H1 (cell line): ENCODE results near the gene SV2B. TPM values are rescaled to one million over a fixed set of nuclear protein-coding genes. Genes with fewer than 3 reads are reported as not detected.

Experiments
- polyA plus RNA-seq, 7 experiments: library from polyadenylated mRNA; depleted of rRNA in 3 of 7; stranded (reverse) in 5 of 7; unstranded in 2 of 7; fragments of >200 nt in 5 of 7; fragments of 200-250 nt in 2 of 7; gene quantifications; 1 replicate in 5 of 7; 2 replicates in 1 of 7; 4 replicates in 1 of 7; pipeline versions ENCODE4 v1.2.1 to v1.2.3, GENCODE V29; 2011 to 2013; ENCODE audit warnings: missing spikeins in 2 of 7, mixed read lengths in 2 of 7
- total RNA-seq: library from RNA; stranded (reverse); fragmentation: NEBNext Ultra II Directional; extraction: Animal tissue kit (Norgen Biotek cat#: 25700); gene quantifications from 2 replicates; pipeline ENCODE4 v1.2.1, GENCODE V29; 2021
- TF ChIP-seq, protein P1 (sequence below): fragments of 300-600 bp; sonication (generic); IDR thresholded peaks from 2 replicates; pipeline ENCODE4 v1.7.1; 2012; ENCODE audit warnings: low read length, moderate library complexity, mild to moderate bottlenecking, inconsistent platforms; ENCODE audit not compliant: insufficient replicate concordance

Gene SV2B
- total and polyA plus RNA-seq, 2 of the 8 experiments (the other 6 are each of a cell fraction or from before 2014, with no cell fraction given), result 0.09 to 0.20 TPM

DNA sequence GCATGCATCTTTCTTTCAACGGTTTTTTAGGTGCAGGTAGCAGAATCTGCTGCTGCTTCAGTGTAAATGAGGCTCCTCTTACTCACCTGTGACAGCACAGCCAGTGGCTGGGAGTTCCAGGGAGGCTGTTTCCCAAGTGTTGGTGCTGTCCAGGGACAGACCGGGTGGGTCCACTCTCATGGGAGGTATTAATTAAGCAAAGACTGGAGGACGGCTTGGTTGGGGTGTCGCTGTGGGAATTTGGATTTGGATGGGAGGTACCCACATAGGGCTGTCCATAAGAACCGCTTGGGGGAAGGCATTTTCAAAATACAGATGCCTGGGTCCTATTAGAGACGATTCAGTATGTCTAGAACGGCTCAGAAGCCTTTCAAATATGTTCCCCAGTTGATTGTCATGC, 42.9 kb downstream of the SV2B start (continued):
- TF ChIP-seq, protein P1, sequence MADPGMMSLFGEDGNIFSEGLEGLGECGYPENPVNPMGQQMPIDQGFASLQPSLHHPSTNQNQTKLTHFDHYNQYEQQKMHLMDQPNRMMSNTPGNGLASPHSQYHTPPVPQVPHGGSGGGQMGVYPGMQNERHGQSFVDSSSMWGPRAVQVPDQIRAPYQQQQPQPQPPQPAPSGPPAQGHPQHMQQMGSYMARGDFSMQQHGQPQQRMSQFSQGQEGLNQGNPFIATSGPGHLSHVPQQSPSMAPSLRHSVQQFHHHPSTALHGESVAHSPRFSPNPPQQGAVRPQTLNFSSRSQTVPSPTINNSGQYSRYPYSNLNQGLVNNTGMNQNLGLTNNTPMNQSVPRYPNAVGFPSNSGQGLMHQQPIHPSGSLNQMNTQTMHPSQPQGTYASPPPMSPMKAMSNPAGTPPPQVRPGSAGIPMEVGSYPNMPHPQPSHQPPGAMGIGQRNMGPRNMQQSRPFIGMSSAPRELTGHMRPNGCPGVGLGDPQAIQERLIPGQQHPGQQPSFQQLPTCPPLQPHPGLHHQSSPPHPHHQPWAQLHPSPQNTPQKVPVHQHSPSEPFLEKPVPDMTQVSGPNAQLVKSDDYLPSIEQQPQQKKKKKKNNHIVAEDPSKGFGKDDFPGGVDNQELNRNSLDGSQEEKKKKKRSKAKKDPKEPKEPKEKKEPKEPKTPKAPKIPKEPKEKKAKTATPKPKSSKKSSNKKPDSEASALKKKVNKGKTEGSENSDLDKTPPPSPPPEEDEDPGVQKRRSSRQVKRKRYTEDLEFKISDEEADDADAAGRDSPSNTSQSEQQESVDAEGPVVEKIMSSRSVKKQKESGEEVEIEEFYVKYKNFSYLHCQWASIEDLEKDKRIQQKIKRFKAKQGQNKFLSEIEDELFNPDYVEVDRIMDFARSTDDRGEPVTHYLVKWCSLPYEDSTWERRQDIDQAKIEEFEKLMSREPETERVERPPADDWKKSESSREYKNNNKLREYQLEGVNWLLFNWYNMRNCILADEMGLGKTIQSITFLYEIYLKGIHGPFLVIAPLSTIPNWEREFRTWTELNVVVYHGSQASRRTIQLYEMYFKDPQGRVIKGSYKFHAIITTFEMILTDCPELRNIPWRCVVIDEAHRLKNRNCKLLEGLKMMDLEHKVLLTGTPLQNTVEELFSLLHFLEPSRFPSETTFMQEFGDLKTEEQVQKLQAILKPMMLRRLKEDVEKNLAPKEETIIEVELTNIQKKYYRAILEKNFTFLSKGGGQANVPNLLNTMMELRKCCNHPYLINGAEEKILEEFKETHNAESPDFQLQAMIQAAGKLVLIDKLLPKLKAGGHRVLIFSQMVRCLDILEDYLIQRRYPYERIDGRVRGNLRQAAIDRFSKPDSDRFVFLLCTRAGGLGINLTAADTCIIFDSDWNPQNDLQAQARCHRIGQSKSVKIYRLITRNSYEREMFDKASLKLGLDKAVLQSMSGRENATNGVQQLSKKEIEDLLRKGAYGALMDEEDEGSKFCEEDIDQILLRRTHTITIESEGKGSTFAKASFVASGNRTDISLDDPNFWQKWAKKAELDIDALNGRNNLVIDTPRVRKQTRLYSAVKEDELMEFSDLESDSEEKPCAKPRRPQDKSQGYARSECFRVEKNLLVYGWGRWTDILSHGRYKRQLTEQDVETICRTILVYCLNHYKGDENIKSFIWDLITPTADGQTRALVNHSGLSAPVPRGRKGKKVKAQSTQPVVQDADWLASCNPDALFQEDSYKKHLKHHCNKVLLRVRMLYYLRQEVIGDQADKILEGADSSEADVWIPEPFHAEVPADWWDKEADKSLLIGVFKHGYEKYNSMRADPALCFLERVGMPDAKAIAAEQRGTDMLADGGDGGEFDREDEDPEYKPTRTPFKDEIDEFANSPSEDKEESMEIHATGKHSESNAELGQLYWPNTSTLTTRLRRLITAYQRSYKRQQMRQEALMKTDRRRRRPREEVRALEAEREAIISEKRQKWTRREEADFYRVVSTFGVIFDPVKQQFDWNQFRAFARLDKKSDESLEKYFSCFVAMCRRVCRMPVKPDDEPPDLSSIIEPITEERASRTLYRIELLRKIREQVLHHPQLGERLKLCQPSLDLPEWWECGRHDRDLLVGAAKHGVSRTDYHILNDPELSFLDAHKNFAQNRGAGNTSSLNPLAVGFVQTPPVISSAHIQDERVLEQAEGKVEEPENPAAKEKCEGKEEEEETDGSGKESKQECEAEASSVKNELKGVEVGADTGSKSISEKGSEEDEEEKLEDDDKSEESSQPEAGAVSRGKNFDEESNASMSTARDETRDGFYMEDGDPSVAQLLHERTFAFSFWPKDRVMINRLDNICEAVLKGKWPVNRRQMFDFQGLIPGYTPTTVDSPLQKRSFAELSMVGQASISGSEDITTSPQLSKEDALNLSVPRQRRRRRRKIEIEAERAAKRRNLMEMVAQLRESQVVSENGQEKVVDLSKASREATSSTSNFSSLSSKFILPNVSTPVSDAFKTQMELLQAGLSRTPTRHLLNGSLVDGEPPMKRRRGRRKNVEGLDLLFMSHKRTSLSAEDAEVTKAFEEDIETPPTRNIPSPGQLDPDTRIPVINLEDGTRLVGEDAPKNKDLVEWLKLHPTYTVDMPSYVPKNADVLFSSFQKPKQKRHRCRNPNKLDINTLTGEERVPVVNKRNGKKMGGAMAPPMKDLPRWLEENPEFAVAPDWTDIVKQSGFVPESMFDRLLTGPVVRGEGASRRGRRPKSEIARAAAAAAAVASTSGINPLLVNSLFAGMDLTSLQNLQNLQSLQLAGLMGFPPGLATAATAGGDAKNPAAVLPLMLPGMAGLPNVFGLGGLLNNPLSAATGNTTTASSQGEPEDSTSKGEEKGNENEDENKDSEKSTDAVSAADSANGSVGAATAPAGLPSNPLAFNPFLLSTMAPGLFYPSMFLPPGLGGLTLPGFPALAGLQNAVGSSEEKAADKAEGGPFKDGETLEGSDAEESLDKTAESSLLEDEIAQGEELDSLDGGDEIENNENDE, result no peak
